ENCODE results near the gene CCDC167.

Gene CCDC167

DNA sequence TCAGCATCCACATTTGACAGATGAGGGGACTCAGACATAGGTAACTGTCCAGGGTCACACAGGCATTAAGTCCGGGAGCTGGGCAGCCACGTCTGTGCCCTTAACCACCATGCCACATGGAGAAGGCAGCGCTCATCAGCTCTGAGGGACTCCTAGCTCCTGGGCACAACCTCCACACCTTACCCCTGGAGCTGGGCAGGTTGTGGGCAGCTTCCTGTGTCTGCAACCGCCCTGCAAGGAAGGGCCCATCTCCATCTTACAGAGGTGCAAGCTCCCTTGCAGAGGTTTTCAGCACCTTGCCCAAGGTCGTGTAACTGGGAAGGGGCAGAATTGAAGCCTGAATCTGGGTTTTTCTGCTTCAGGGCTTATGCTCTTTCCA, 7.9 kb downstream of the CCDC167 start:
- Mint-ChIP-seq H3K27ac (peak overlapping the region; percentile 15), H3K4me3 (no peak overlapping the region), H3K36me3 (ENCODE audit: low read depth) (peaks cover 15% of the 10 kb centered on the region), H3K4me1 (ENCODE audit: low read depth) (peaks cover 88% of the 10 kb centered on the region), H3K9me3 (no peaks in the 10 kb centered on the region), H3K27me3 (no peaks in the 10 kb centered on the region)

GRCh38 chr6:37491171-37491829, 8.4 kb downstream of the CCDC167 start:
- Mint-ChIP-seq H3K27ac (peak overlapping the region; percentile 15), H3K4me3 (no peak overlapping the region), H3K4me1 (ENCODE audit: low read depth) (peaks cover 83% of the 10 kb centered on the region)

GRCh38 chr6:37490536-37491170, 9.0 kb downstream of the CCDC167 start:
- H3K4me1 Mint-ChIP-seq (ENCODE audit: low read depth), result peaks cover 78% of the 10 kb centered on the region
- H3K27ac Mint-ChIP-seq, result peak overlapping the region; percentile 93
- no peaks in the 10 kb centered on the region for H3K9me3 Mint-ChIP-seq
- H3K4me3 Mint-ChIP-seq, result no peak overlapping the region
- H3K27me3 Mint-ChIP-seq, result no peaks in the 10 kb centered on the region
- peaks cover 12% of the 10 kb centered on the region for H3K36me3 Mint-ChIP-seq (ENCODE audit: low read depth)

More at GRCh38 chr6:37491171-37491829, 8.4 kb downstream of the CCDC167 start:
- Mint-ChIP-seq H3K27me3 (no peaks in the 10 kb centered on the region), H3K36me3 (ENCODE audit: low read depth) (peaks cover 12% of the 10 kb centered on the region), H3K9me3 (no peaks in the 10 kb centered on the region)

DNA sequence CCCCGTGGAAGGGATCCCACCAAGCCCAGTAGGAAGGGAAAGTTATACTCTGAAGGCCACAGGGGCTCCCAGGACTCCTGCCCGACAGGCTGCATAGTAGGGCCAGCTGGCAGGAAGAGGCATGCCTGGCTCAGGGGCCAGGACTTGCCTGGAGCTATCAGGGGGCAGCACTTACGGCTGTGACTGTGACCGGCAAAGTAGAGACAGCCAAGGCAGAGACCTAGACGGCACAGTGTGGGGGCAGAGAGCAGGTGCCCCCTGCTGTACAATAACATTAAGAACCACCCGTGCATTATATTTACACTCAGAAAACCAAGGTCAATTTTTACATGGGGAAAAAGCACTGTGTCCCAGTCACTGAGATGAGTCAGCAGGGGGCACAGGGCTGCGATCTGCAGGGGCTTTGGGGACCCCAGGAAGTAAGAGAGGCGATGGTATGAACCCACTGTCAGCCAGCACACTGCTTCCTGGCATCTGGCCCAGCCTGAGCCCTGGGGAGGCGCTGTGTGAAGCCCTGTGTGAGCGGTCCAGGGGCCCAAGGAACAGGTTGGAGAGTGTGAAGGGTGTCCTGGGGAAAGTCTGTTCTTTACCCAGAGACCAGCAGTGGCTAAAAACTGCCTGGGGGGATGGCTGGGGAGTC, 9.9 kb downstream of the CCDC167 start:
- Mint-ChIP-seq H3K27ac (peak overlapping the region; percentile 93), H3K9me3 (no peaks in the 10 kb centered on the region), H3K36me3 (ENCODE audit: low read depth) (peaks cover 12% of the 10 kb centered on the region), H3K27me3 (no peaks in the 10 kb centered on the region), H3K4me3 (peak overlapping the region; percentile 33), H3K4me1 (ENCODE audit: low read depth) (peaks cover 71% of the 10 kb centered on the region)

DNA sequence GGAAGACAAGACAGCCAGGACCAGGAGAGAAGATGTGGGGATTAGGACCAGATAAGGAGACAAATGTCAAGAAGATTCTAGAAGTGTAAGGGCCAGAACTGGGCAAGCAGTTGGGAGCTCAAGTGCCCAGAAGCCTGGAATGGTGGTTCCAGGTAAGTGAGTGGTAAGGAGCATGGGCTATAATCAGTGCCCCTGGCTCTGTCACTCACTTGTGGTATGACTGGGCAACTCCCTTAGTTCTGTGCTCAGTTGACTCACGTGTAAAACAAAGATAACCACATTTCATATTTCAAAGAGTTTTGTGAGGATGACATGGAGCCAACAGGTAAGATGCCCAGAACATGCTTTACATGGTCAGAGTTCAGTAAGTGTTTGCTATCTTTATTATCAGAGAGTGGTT, 11.2 kb downstream of the CCDC167 start:
- Mint-ChIP-seq H3K4me3 (no peak overlapping the region), H3K4me1 (ENCODE audit: low read depth) (peaks cover 58% of the 10 kb centered on the region), H3K9me3 (no peaks in the 10 kb centered on the region)

DNA sequence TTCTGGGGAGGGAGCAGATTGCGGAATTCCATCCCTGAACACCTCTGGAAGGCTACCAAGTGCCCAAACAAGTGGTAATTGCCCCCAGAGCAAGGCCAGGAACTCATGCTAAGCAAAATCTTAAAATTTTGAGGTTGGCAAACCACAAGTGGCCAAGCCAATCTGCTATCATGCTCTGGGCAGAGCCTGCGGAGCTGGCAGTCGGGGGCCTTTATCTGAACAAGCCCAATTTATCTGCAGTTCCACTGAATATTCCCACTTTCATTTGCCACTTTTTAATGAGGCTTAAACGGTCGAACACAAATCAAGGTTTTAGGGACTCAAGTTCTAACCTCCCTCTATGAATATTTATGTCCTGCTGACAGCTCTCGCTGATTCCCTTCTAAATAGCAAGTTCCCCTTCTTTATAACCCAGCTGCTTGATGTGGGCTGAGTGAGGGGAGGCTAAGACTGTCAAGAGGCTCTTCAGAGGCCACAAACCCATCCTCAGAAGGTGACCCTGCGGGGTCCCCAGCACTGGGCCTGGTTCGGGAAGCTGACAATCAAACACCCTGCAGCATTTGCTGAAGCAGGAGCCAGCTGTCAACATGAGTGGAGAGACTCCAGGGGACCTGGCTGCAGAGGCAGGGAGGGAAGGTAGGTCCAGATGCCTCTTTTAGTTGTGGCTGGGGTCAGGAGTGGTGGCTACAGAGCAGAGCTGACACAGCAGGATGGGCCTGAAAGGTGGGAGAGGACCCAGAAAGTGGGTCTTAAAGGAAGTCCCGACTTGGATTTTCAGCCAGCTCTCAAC, 11.9 kb downstream of the CCDC167 start:
- Mint-ChIP-seq H3K4me3 (no peak overlapping the region), H3K4me1 (ENCODE audit: low read depth) (peaks cover 51% of the 10 kb centered on the region), H3K27me3 (no peaks in the 10 kb centered on the region), H3K27ac (peak overlapping the region; percentile 26), H3K36me3 (ENCODE audit: low read depth) (peaks cover 19% of the 10 kb centered on the region), H3K9me3 (no peaks in the 10 kb centered on the region)

More for the DNA sequence above, 11.2 kb downstream of the CCDC167 start:
- Mint-ChIP-seq H3K27me3 (no peaks in the 10 kb centered on the region), H3K36me3 (ENCODE audit: low read depth) (peaks cover 12% of the 10 kb centered on the region), H3K27ac (peak overlapping the region; percentile 59)

GRCh38 chr6:37486121-37486839, 13.4 kb downstream of the CCDC167 start:
- peak overlapping the region; percentile 21 for H3K27ac Mint-ChIP-seq
- no peak overlapping the region for H3K4me3 Mint-ChIP-seq
- no peaks in the 10 kb centered on the region for H3K9me3 Mint-ChIP-seq
- peaks cover 26% of the 10 kb centered on the region for H3K36me3 Mint-ChIP-seq (ENCODE audit: low read depth)
- H3K27me3 Mint-ChIP-seq, result no peaks in the 10 kb centered on the region
- peaks cover 36% of the 10 kb centered on the region for H3K4me1 Mint-ChIP-seq (ENCODE audit: low read depth)

DNA sequence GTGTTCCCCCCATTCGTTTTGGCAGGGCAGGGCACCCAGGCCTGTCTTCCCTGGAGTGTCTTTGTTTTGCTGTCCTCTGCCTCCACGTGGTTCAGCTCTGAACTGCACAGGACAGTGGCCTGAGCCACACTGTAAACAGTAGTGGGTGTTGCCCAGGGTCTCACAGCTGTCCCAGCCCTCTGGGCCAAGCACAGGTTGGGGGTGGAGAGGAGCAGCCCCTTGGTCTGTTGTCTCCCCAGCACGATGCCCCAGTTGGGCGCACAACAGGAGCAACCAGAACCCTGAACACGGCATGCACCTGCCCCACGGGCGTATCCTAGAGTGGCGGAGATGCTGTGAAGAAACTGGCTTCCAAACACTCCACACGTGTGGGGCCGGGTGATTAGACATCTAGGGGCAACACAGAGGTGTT, 14.4 kb downstream of the CCDC167 start:
- Mint-ChIP-seq H3K36me3 (ENCODE audit: low read depth) (peaks cover 26% of the 10 kb centered on the region), H3K27me3 (no peaks in the 10 kb centered on the region), H3K27ac (no peak overlapping the region), H3K4me1 (ENCODE audit: low read depth) (peaks cover 26% of the 10 kb centered on the region), H3K4me3 (no peak overlapping the region), H3K9me3 (no peaks in the 10 kb centered on the region)

- H3K27me3 Mint-ChIP-seq, result no peaks in the 10 kb centered on the region
- H3K4me3 Mint-ChIP-seq, result no peak overlapping the region
- peaks cover 26% of the 10 kb centered on the region for H3K36me3 Mint-ChIP-seq (ENCODE audit: low read depth)
- peaks cover 21% of the 10 kb centered on the region for H3K4me1 Mint-ChIP-seq (ENCODE audit: low read depth)
- H3K27ac Mint-ChIP-seq, result no peak overlapping the region
- H3K9me3 Mint-ChIP-seq, result no peaks in the 10 kb centered on the region
Observed at GRCh38 chr6:37484786-37485170, 14.9 kb downstream of the CCDC167 start.

DNA sequence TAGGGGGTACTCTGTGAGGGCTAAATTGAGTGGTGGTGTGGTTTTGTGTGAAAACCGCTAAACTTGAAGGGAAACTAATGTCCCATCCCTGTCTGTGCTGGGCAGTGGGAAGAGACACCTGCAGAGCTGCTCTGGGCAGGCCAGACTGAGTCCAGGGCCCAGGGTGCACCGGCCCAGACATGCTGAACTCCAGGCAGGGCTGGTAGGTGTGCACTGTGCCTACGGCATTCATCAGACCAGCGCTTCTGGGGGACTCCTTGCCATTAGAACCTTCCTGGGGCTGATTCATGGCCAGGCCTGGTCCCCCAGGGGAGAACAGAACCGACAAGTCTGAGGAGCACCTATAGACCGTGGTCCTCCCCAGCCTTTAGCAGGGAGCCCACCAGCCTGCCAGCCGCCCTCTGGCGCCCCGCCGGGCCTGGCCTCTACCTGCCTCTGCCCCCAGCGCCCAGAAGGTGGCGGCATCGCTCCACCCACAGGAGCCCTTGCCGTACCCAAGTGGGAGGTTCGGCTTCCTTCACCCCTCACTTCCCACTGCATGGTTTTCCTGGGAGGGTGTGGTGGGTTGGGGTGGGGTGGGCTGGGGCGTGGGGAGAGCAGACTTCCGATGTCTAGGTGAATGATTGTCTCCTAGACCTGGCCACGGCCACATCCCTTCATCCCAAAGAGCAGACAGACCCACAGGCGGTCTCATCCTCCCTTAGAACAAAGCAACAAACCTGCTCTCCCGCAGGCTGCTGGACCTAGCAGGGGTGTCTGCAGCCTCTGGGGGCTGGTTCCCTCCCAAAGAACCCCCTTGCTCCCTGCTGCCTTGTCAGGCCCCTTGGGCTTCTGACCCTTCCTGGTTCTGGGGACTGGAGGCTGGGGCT, 15.5 kb downstream of the CCDC167 start:
- H3K36me3 Mint-ChIP-seq (ENCODE audit: low read depth), result peaks cover 27% of the 10 kb centered on the region
- H3K4me3 Mint-ChIP-seq, result no peak overlapping the region
- no peak overlapping the region for H3K27ac Mint-ChIP-seq
- no peaks in the 10 kb centered on the region for H3K9me3 Mint-ChIP-seq
- H3K4me1 Mint-ChIP-seq (ENCODE audit: low read depth), result peaks cover 15% of the 10 kb centered on the region
- H3K27me3 Mint-ChIP-seq, result no peaks in the 10 kb centered on the region

GRCh38 chr6:37483252-37483901, 16.3 kb downstream of the CCDC167 start:
- H3K27ac Mint-ChIP-seq, result no peak overlapping the region
- peaks cover 29% of the 10 kb centered on the region for H3K36me3 Mint-ChIP-seq (ENCODE audit: low read depth)
- no peak overlapping the region for H3K4me3 Mint-ChIP-seq
- H3K9me3 Mint-ChIP-seq, result no peaks in the 10 kb centered on the region
- no peaks in the 10 kb centered on the region for H3K27me3 Mint-ChIP-seq
- peaks cover 7% of the 10 kb centered on the region for H3K4me1 Mint-ChIP-seq (ENCODE audit: low read depth)

- H3K27me3 Mint-ChIP-seq, result no peaks in the 10 kb centered on the region
- H3K36me3 Mint-ChIP-seq (ENCODE audit: low read depth), result peaks cover 24% of the 10 kb centered on the region
- no peak overlapping the region for H3K4me3 Mint-ChIP-seq
- peaks cover under 1% of the 10 kb centered on the region for H3K4me1 Mint-ChIP-seq (ENCODE audit: low read depth)
- H3K27ac Mint-ChIP-seq, result no peak overlapping the region
- no peaks in the 10 kb centered on the region for H3K9me3 Mint-ChIP-seq
Observed at GRCh38 chr6:37482606-37483251, 17.0 kb downstream of the CCDC167 start.
